WTC11 (cell line): ENCODE results near the gene GLIPR2. TPM values are rescaled to one million over a fixed set of nuclear protein-coding genes. Genes with fewer than 3 reads are reported as not detected.

Experiments
- ATAC-seq: fragments of 200-7000 bp; cut with Tn5 transposase; 2 replicates; pipeline ENCODE4 v1.10.0; 2021; ENCODE audit warnings: mild to moderate bottlenecking, moderate library complexity
- CTCF ChIA-PET: fragments of 300-600 bp; sonication (Branson Sonifier 250); formaldehyde crosslinking; loops from one replicate; lab custom pipeline; 2021; ENCODE audit warnings: antibody characterized with exemption; lab: Charles Lee
- POLR2A ChIA-PET: fragments of 350-600 bp; sonication (Branson Sonifier 250); formaldehyde crosslinking; loops from one replicate; lab custom pipeline; 2021; ENCODE audit warnings: antibody characterized with exemption; lab: Charles Lee
- DNase-seq: peaks from one replicate; pipeline ENCODE4 v3.0.0; 2021; ENCODE audit warnings: low spot score
- H3K27ac Mint-ChIP-seq: 2 replicates; pipeline ENCODE4 v1.8.0; 2021; ENCODE audit warnings: mixed read lengths
- H3K27me3 Mint-ChIP-seq: 2 replicates; pipeline ENCODE4 v1.8.0; 2021; ENCODE audit warnings: low read depth, mild to moderate bottlenecking, moderate library complexity, mixed read lengths
- H3K36me3 Mint-ChIP-seq: 2 replicates; pipeline ENCODE4 v1.8.0; 2021; ENCODE audit warnings: mixed read lengths
- H3K4me1 Mint-ChIP-seq: 2 replicates; pipeline ENCODE4 v1.8.0; 2022; ENCODE audit warnings: mixed read lengths
- H3K4me3 Mint-ChIP-seq: 2 replicates; pipeline ENCODE4 v1.8.0; 2021; ENCODE audit warnings: mild to moderate bottlenecking, moderate library complexity, mixed read lengths
- H3K9me3 Mint-ChIP-seq: 2 replicates; pipeline ENCODE4 v1.8.0; 2021; ENCODE audit warnings: mixed read lengths
- GRHL2 ChIP-seq: fragments of 250-450 bp; sonication (Bioruptor Pico); IDR thresholded peaks from 2 replicates; pipeline ENCODE4 v1.8.0; 2022; ENCODE audit warnings: mild to moderate bottlenecking, moderate library complexity; ENCODE audit not compliant: insufficient replicate concordance, severe bottlenecking
- HMGA2 ChIP-seq: fragments of 250-450 bp; sonication (Bioruptor Pico); IDR thresholded peaks from 2 replicates; pipeline ENCODE4 v1.4.0; 2021; ENCODE audit warnings: mild to moderate bottlenecking, moderate library complexity
- JAZF1 ChIP-seq: fragments of 250-450 bp; sonication (Bioruptor Pico); IDR thresholded peaks from 2 replicates; pipeline ENCODE4 v1.9.0; 2021; ENCODE audit warnings: moderate library complexity, mild to moderate bottlenecking, inconsistent platforms
- OVOL2 ChIP-seq: fragments of 250-450 bp; sonication (Bioruptor Pico); IDR thresholded peaks from 2 replicates; pipeline ENCODE4 v1.9.0; 2021; ENCODE audit warnings: mild to moderate bottlenecking, borderline replicate concordance
- ZBTB21 ChIP-seq: sonication (generic); formaldehyde crosslinking; IDR thresholded peaks from 2 replicates; pipeline ENCODE4 v1.8.1; 2023; ENCODE audit warnings: mild to moderate bottlenecking, missing genetic modification reagents, borderline replicate concordance
- ZNF138 ChIP-seq: sonication (generic); formaldehyde crosslinking; conservative IDR thresholded peaks from 2 replicates; pipeline ENCODE4 v1.8.1; 2022; ENCODE audit warnings: mild to moderate bottlenecking, moderate library complexity, missing genetic modification reagents
- ZNF263 ChIP-seq: sonication (generic); formaldehyde crosslinking; IDR thresholded peaks from 2 replicates; pipeline ENCODE4 v1.8.1; 2022; ENCODE audit warnings: low read depth, mild to moderate bottlenecking, moderate library complexity, missing genetic modification reagents
- ZNF317 ChIP-seq: sonication (generic); formaldehyde crosslinking; IDR thresholded peaks from 2 replicates; pipeline ENCODE4 v1.8.1; 2023; ENCODE audit warnings: low read depth, mild to moderate bottlenecking, moderate library complexity, missing genetic modification reagents, borderline replicate concordance
- ZNF671 ChIP-seq: fragments of 250-450 bp; sonication (Bioruptor Pico); IDR thresholded peaks from 2 replicates; pipeline ENCODE4 v1.8.0; 2021; ENCODE audit warnings: mild to moderate bottlenecking
- total RNA-seq: library from RNA; stranded (reverse); gene quantifications from 3 replicates; pipeline ENCODE4 v1.2.3, GENCODE V29; 2021
- TF ChIP-seq, protein P1 (sequence below): sonication (generic); formaldehyde crosslinking; IDR thresholded peaks from 2 replicates; pipeline ENCODE4 v1.8.1; 2023; ENCODE audit warnings: mild to moderate bottlenecking, missing genetic modification reagents, moderate library complexity
- TF ChIP-seq, protein P2 (sequence below): sonication (generic); formaldehyde crosslinking; IDR thresholded peaks from 2 replicates; pipeline ENCODE4 v1.8.0; 2023; ENCODE audit warnings: missing genetic modification reagents, mild to moderate bottlenecking, borderline replicate concordance
- TF ChIP-seq, protein P3 (sequence below): sonication (generic); formaldehyde crosslinking; IDR thresholded peaks from 2 replicates; pipeline ENCODE4 v1.8.1; 2022; ENCODE audit warnings: mild to moderate bottlenecking, moderate library complexity, missing genetic modification reagents
- TF ChIP-seq, protein P4 (sequence below): sonication (generic); formaldehyde crosslinking; IDR thresholded peaks from 2 replicates; pipeline ENCODE4 v1.8.0; 2022; ENCODE audit warnings: mild to moderate bottlenecking, missing genetic modification reagents
- TF ChIP-seq, protein P5 (sequence below): sonication (generic); formaldehyde crosslinking; IDR thresholded peaks from 2 replicates; pipeline ENCODE4 v1.8.0; 2023; ENCODE audit warnings: mild to moderate bottlenecking, missing genetic modification reagents
- TF ChIP-seq, protein P6 (sequence below): fragments of 250-450 bp; sonication (Bioruptor Pico); conservative IDR thresholded peaks from 2 replicates; pipeline ENCODE4 v1.9.0; 2021; ENCODE audit warnings: mild to moderate bottlenecking

Gene GLIPR2
- total RNA-seq, 1 experiment from 2014 or later, result 3.7 TPM

DNA sequence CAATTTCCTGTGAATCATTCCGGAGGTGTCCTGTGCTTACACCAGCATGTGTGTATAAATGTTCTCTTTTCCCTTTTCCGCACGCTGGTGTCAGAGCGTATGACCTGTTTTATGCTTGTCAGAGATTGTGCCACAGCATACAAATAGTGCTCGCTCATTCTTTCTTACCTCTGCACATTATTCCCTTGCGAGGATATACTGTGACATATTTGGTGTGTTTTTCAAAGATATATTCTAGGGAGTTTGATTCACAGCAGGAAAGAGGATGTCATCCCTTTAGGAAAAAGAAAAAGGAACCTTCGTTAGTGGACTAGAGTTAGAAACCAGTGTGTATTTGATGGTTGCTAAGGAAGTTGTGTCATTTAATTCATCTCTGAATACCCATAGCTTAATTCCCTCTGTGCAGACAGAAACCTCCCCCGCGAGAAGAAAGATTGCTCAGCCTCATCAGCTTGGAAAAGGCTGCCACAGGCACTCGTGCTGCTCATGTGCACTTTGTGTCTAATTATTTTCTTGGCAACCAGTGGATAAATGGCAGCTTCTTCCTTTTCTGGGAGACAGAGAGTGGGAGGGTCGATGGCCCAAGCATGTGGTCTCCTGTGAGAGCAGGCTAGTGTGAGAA lies 17.9 kb downstream of the GLIPR2 start:
- peaks cover 6% of the 10 kb centered on the region; the same call in 1 of the 2 replicates for H3K4me1 Mint-ChIP-seq
- no peak overlapping the region for H3K4me3 Mint-ChIP-seq
- peaks cover 16% of the 10 kb centered on the region for H3K36me3 Mint-ChIP-seq
- CTCF ChIA-PET, result interaction anchor here (1.1 to 2.0 kb wide), 3 partner anchors 10 to 209 kb away, joined by 3 to 11 read pairs (median 3); no protein-coding TSS in a partner anchor
- peaks cover 13% of the 10 kb centered on the region for H3K9me3 Mint-ChIP-seq
- POLR2A ChIA-PET, result interaction anchor here (0.8 to 1.4 kb wide), 2 partner anchors 9 to 12 kb away, joined by 3 to 4 read pairs; no protein-coding TSS in a partner anchor
- no peaks in the 10 kb centered on the region for H3K27me3 Mint-ChIP-seq
- 0 out of 2 replicates have a peak overlapping the region, but pooled peaks have one; percentile 15 for H3K27ac Mint-ChIP-seq
- TF ChIP-seq ZNF317 (CRISPR knock-in tag) (no peak), ZNF263 (CRISPR knock-in tag) (no peak), JAZF1 (CRISPR knock-in tag) (no peak), OVOL2 (CRISPR knock-in tag) (no peak), GRHL2 (no peak), ZNF138 (CRISPR knock-in tag) (no peak)
- TF ChIP-seq, protein P1, sequence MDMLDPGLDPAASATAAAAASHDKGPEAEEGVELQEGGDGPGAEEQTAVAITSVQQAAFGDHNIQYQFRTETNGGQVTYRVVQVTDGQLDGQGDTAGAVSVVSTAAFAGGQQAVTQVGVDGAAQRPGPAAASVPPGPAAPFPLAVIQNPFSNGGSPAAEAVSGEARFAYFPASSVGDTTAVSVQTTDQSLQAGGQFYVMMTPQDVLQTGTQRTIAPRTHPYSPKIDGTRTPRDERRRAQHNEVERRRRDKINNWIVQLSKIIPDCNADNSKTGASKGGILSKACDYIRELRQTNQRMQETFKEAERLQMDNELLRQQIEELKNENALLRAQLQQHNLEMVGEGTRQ (CRISPR knock-in tag), result no peak
- TF ChIP-seq, protein P2, sequence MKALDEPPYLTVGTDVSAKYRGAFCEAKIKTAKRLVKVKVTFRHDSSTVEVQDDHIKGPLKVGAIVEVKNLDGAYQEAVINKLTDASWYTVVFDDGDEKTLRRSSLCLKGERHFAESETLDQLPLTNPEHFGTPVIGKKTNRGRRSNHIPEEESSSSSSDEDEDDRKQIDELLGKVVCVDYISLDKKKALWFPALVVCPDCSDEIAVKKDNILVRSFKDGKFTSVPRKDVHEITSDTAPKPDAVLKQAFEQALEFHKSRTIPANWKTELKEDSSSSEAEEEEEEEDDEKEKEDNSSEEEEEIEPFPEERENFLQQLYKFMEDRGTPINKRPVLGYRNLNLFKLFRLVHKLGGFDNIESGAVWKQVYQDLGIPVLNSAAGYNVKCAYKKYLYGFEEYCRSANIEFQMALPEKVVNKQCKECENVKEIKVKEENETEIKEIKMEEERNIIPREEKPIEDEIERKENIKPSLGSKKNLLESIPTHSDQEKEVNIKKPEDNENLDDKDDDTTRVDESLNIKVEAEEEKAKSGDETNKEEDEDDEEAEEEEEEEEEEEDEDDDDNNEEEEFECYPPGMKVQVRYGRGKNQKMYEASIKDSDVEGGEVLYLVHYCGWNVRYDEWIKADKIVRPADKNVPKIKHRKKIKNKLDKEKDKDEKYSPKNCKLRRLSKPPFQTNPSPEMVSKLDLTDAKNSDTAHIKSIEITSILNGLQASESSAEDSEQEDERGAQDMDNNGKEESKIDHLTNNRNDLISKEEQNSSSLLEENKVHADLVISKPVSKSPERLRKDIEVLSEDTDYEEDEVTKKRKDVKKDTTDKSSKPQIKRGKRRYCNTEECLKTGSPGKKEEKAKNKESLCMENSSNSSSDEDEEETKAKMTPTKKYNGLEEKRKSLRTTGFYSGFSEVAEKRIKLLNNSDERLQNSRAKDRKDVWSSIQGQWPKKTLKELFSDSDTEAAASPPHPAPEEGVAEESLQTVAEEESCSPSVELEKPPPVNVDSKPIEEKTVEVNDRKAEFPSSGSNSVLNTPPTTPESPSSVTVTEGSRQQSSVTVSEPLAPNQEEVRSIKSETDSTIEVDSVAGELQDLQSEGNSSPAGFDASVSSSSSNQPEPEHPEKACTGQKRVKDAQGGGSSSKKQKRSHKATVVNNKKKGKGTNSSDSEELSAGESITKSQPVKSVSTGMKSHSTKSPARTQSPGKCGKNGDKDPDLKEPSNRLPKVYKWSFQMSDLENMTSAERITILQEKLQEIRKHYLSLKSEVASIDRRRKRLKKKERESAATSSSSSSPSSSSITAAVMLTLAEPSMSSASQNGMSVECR (CRISPR knock-in tag), result no peak
- TF ChIP-seq, protein P3, sequence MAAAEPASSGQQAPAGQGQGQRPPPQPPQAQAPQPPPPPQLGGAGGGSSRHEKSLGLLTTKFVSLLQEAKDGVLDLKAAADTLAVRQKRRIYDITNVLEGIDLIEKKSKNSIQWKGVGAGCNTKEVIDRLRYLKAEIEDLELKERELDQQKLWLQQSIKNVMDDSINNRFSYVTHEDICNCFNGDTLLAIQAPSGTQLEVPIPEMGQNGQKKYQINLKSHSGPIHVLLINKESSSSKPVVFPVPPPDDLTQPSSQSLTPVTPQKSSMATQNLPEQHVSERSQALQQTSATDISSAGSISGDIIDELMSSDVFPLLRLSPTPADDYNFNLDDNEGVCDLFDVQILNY (CRISPR knock-in tag), result no peak
- TF ChIP-seq, protein P4, sequence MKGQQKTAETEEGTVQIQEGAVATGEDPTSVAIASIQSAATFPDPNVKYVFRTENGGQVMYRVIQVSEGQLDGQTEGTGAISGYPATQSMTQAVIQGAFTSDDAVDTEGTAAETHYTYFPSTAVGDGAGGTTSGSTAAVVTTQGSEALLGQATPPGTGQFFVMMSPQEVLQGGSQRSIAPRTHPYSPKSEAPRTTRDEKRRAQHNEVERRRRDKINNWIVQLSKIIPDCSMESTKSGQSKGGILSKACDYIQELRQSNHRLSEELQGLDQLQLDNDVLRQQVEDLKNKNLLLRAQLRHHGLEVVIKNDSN, result no peak
- TF ChIP-seq, all 79 proteins: peak for 0
- ATAC-seq, result no peak
- DNase-seq, result no peak

DNA sequence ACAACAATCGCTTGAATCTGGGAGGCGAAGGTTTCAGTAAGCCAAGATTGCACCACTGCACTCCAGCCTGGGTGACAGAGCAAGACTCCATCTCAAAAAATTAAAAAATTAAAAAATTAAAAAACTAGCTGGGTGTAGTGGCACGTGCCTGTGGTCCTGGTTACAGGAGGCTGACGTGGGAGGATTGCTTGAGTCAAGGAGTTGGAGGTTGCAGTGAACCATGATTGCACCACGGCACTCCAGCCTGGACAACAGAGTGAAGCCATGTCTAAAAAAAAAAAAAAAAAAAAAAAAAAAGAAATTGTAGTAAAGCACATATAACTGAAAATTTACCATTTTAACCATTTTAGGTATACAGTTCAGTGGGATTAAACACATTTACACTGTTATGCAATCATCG lies 19.6 kb downstream of the GLIPR2 start:
- peaks cover 9% of the 10 kb centered on the region for H3K4me1 Mint-ChIP-seq
- H3K9me3 Mint-ChIP-seq, result peaks cover 13% of the 10 kb centered on the region
- TF ChIP-seq ZNF671 (CRISPR knock-in tag), result no peak
- ATAC-seq (no peak), DNase-seq (no peak)
- H3K27me3 Mint-ChIP-seq, result no peaks in the 10 kb centered on the region
- peaks cover 16% of the 10 kb centered on the region for H3K36me3 Mint-ChIP-seq
- H3K27ac Mint-ChIP-seq, result no peak overlapping the region
- no peak overlapping the region for H3K4me3 Mint-ChIP-seq
- ChIA-PET POLR2A (no interaction called here), CTCF (no interaction called here)

DNA sequence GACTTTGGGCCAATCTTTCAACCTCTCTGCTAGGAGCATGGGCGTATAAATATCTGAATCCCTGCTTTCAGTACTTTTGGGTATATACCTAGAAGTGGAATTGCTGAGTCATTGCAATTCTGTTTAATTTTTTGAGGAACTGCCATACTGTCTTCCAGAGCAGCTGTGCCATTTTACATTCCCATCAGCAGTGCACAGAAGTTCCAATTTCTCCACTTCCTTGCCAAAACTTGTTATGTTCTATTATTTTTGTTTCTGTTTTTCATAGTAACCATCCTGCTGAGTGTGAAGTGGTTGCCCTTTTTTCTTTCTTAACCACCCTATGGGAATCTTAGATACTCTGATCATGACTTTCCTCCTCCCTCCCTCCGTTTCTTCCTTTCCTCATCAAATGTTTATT lies 21.6 kb downstream of the GLIPR2 start:
- peaks cover 29% of the 10 kb centered on the region for H3K4me1 Mint-ChIP-seq
- no peak overlapping the region for H3K27ac Mint-ChIP-seq
- TF ChIP-seq, protein P5, sequence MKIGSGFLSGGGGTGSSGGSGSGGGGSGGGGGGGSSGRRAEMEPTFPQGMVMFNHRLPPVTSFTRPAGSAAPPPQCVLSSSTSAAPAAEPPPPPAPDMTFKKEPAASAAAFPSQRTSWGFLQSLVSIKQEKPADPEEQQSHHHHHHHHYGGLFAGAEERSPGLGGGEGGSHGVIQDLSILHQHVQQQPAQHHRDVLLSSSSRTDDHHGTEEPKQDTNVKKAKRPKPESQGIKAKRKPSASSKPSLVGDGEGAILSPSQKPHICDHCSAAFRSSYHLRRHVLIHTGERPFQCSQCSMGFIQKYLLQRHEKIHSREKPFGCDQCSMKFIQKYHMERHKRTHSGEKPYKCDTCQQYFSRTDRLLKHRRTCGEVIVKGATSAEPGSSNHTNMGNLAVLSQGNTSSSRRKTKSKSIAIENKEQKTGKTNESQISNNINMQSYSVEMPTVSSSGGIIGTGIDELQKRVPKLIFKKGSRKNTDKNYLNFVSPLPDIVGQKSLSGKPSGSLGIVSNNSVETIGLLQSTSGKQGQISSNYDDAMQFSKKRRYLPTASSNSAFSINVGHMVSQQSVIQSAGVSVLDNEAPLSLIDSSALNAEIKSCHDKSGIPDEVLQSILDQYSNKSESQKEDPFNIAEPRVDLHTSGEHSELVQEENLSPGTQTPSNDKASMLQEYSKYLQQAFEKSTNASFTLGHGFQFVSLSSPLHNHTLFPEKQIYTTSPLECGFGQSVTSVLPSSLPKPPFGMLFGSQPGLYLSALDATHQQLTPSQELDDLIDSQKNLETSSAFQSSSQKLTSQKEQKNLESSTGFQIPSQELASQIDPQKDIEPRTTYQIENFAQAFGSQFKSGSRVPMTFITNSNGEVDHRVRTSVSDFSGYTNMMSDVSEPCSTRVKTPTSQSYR, result no peak
- no peak for TF ChIP-seq HMGA2
- TF ChIP-seq, protein P6, sequence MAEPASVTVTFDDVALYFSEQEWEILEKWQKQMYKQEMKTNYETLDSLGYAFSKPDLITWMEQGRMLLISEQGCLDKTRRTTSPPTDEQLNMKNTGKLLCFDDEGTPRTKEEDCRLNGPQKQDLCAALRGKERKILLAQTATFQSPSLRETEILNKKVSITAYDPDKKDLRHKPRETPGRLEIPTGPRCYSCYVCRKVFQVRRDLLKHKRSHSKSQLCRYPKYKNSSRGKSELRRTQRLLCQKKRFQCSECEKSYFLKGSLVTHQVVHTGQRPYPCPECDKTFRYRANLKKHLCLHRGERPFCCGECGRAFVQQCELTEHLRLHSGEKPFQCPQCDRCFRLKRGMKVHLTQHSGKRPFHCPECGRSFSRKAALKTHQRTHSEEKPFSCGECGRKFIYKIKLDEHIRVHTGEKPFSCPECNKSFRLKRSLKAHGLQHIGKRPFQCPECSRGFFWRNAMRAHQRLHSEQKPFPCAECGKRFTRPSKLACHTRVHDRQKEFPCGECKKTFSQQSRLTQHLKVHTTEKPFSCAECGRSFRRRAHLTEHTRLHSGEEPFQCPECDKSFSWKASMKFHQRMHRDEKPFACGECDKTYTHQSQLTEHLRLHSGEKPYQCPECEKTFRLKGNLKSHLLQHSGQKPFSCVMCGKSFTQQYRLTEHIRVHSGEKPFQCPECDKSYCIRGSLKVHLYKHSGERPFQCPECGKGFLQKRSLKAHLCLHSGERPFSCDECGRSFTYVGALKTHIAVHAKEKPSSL (CRISPR knock-in tag), result no peak
- no peak for TF ChIP-seq ZNF138 (CRISPR knock-in tag)
- no peak for TF ChIP-seq ZBTB21 (CRISPR knock-in tag)

More for the DNA sequence above, 21.6 kb downstream of the GLIPR2 start:
- Mint-ChIP-seq H3K4me3 (no peak overlapping the region), H3K9me3 (peaks cover 13% of the 10 kb centered on the region), H3K27me3 (no peaks in the 10 kb centered on the region), H3K36me3 (peaks cover 16% of the 10 kb centered on the region)
- DNase-seq (no peak), ATAC-seq (no peak)
- POLR2A ChIA-PET, result no interaction called here
- CTCF ChIA-PET, result no interaction called here
